Measurements from ENCODE around the gene CERS2. TPM values are rescaled to one million over a fixed set of nuclear protein-coding genes. Genes with fewer than 3 reads are reported as not detected.
A peak's percentile ranks its signal among the peaks of the same experiment; 100 is the strongest.

Gene CERS2
- total and polyA plus RNA-seq, 4 donors: 155 to 308 (median 216) TPM

DNA sequence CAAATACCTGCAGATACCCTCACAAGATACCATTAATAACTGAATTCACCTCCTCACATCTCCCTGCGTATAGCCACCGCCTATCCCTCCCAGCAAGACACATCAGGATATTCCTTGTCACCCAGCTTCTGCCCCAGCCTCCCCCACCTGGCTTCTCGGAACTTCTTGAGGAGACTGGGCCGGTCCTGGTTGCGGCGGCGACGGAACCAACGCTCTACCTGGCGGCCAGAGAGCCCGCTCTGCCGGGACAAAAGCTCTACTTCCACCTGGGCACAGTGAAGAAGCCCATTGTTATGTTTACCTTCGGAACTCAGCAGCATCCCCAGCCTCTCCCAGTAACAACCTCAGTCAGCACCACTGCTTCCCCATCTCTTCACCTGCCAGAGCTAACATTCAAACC lies 6.7 kb downstream of the CERS2 start:
- H3K4me3 ChIP-seq: no peak overlapping the region
- H3K9ac ChIP-seq (ENCODE audit: insufficient read depth in 1 of 2, low read length in 2 of 2): no peak overlapping the region
- no peak for DNase-seq
- WGBS, 2 donors: 94 to 96% methylated on average over 13 of the region's 13 CpGs
- H3K9me3 ChIP-seq (ENCODE audit: control insufficient read depth in 4 of 4, insufficient read depth in 3 of 4, low read length in 3 of 4): no peaks in the 10 kb centered on the region
- H3K4me1 ChIP-seq (ENCODE audit: control insufficient read depth in 5 of 5, insufficient read depth in 5 of 5, low read length in 5 of 5): peaks cover 21 to 27% (median 25%) of the 10 kb centered on the region in 5 donors
- no peak for ATAC-seq (ENCODE audit: insufficient read depth, low FRiP score)
- TF ChIP-seq CTCF (IDR thresholded peaks at IDR 0.05; ENCODE audit: control extremely low read depth, extremely low read depth): no peak
- peaks cover 35 to 50% (median 47%) of the 10 kb centered on the region in 4 donors for H3K36me3 ChIP-seq (ENCODE audit: control insufficient read depth in 4 of 4, insufficient read depth in 4 of 4, low read length in 4 of 4)
- H3K27me3 ChIP-seq (ENCODE audit: control insufficient read depth in 3 of 3, insufficient read depth in 3 of 3, low read length in 2 of 3): no peaks in the 10 kb centered on the region
- H3K27ac ChIP-seq (ENCODE audit: low read depth in 1 of 2, low read length in 1 of 2): peak overlapping the region in 1 of 2 donors; percentile 37

DNA sequence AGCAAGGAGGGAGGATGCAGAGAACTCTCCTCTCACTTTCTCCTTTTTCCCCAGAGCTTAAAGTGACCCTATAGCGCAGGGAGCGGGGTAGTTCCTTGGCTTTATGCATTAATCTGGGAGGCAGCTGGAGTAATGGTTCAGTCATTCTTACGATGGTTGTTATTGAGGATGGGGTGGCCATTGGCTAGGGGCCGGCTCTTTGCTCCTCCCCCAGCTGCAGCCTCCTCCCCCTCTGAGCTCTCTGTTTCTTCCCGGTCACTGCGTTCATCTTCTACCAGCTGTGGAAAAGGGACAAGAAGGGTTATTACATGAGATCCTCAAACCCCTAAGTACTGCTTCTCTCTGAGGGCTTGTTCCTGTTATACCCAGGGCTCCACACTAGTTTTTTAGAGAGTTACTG lies 8.6 kb downstream of the CERS2 start:
- no peak for ATAC-seq (ENCODE audit: insufficient read depth, low FRiP score)
- Histone ChIP-seq H3K4me1 (ENCODE audit: control insufficient read depth in 5 of 5, insufficient read depth in 5 of 5, low read length in 5 of 5) (peaks cover 4 to 7% (median 7%) of the 10 kb centered on the region in 5 donors), H3K9ac (ENCODE audit: insufficient read depth in 1 of 2, low read length in 2 of 2) (no peak overlapping the region), H3K9me3 (ENCODE audit: control insufficient read depth in 4 of 4, insufficient read depth in 3 of 4, low read length in 3 of 4) (no peaks in the 10 kb centered on the region), H3K27ac (ENCODE audit: low read depth in 1 of 2, low read length in 1 of 2) (no peak overlapping the region), H3K27me3 (ENCODE audit: control insufficient read depth in 3 of 3, insufficient read depth in 3 of 3, low read length in 2 of 3) (no peaks in the 10 kb centered on the region), H3K4me3 (no peak overlapping the region), H3K36me3 (ENCODE audit: control insufficient read depth in 4 of 4, insufficient read depth in 4 of 4, low read length in 4 of 4) (peaks cover 41 to 66% (median 58%) of the 10 kb centered on the region in 4 donors)
- DNase-seq: no peak
- 80 to 84% methylated on average over 6 of the region's 6 CpGs for WGBS, 2 donors
- TF ChIP-seq CTCF (IDR thresholded peaks at IDR 0.05; ENCODE audit: control extremely low read depth, extremely low read depth): no peak

GRCh38 chr1:150965605-150966004 lies 9.0 kb downstream of the CERS2 start:
- H3K27ac ChIP-seq (ENCODE audit: low read depth in 1 of 2, low read length in 1 of 2): no peak overlapping the region
- no peak overlapping the region for H3K4me3 ChIP-seq
- no peak for ATAC-seq (ENCODE audit: insufficient read depth, low FRiP score)
- no peak overlapping the region for H3K9ac ChIP-seq (ENCODE audit: insufficient read depth in 1 of 2, low read length in 2 of 2)
- H3K27me3 ChIP-seq (ENCODE audit: control insufficient read depth in 3 of 3, insufficient read depth in 3 of 3, low read length in 2 of 3): no peaks in the 10 kb centered on the region
- H3K4me1 ChIP-seq (ENCODE audit: control insufficient read depth in 5 of 5, insufficient read depth in 5 of 5, low read length in 5 of 5): peaks cover 2 to 3% (median 3%) of the 10 kb centered on the region in 5 donors
- WGBS, 2 donors: 90 to 91% methylated on average over 4 of the region's 4 CpGs
- no peak for DNase-seq
- TF ChIP-seq CTCF (IDR thresholded peaks at IDR 0.05; ENCODE audit: control extremely low read depth, extremely low read depth): no peak
- H3K9me3 ChIP-seq (ENCODE audit: control insufficient read depth in 4 of 4, insufficient read depth in 3 of 4, low read length in 3 of 4): no peaks in the 10 kb centered on the region
- H3K36me3 ChIP-seq (ENCODE audit: control insufficient read depth in 4 of 4, insufficient read depth in 4 of 4, low read length in 4 of 4): peaks cover 45 to 70% (median 62%) of the 10 kb centered on the region in 4 donors

DNA sequence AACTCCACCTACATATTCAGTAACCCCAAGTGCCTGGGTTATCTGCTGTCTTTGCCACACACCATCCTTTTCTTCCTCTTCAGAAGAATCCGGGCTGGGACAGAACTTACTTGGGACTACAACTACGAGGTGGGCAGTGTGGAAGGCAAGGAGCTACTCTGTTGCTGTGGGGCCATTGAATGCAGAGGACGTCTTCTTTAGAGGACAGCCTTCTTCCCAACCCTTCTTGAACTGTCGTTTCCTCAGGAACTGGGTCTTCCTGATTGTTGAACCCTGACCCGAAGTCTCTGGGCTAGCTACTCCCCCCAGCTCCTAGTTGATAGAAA lies 10.5 kb downstream of the CERS2 start:
- H3K27me3 ChIP-seq (ENCODE audit: control insufficient read depth in 3 of 3, insufficient read depth in 3 of 3, low read length in 2 of 3): no peaks in the 10 kb centered on the region
- peaks cover 57 to 83% (median 67%) of the 10 kb centered on the region in 4 donors for H3K36me3 ChIP-seq (ENCODE audit: control insufficient read depth in 4 of 4, insufficient read depth in 4 of 4, low read length in 4 of 4)
- DNase-seq: no peak
- H3K4me3 ChIP-seq: no peak overlapping the region
- H3K4me1 ChIP-seq (ENCODE audit: control insufficient read depth in 5 of 5, insufficient read depth in 5 of 5, low read length in 5 of 5): no peaks in the 10 kb centered on the region
- no peak overlapping the region for H3K9ac ChIP-seq (ENCODE audit: insufficient read depth in 1 of 2, low read length in 2 of 2)
- no peak for TF ChIP-seq CTCF (IDR thresholded peaks at IDR 0.05; ENCODE audit: control extremely low read depth, extremely low read depth)
- H3K9me3 ChIP-seq (ENCODE audit: control insufficient read depth in 4 of 4, insufficient read depth in 3 of 4, low read length in 3 of 4): no peaks in the 10 kb centered on the region
- no peak overlapping the region for H3K27ac ChIP-seq (ENCODE audit: low read depth in 1 of 2, low read length in 1 of 2)
- no peak for ATAC-seq (ENCODE audit: insufficient read depth, low FRiP score)
- WGBS, 2 donors: 67 to 71% methylated on average over 5 of the region's 5 CpGs
